HEK293T (cell line): ENCODE results near the gene MMP17.

Experiments
- BHLHE40 ChIP-seq: fragments of 450-650 bp; IDR thresholded peaks from 2 replicates; pipeline ENCODE4 v1.6.1; 2016; ENCODE audit warnings: mild to moderate bottlenecking, moderate library complexity, borderline replicate concordance
- FOXA1 ChIP-seq: fragments of 450-650 bp; IDR thresholded peaks from 2 replicates; pipeline ENCODE4 v1.6.1; 2016; ENCODE audit warnings: mild to moderate bottlenecking
- FOXM1 ChIP-seq: fragments of 450-650 bp; IDR thresholded peaks from 2 replicates; pipeline ENCODE4 v1.6.1; 2017; ENCODE audit warnings: mild to moderate bottlenecking, borderline replicate concordance
- NFRKB ChIP-seq: fragments of 450-650 bp; IDR thresholded peaks from 2 replicates; pipeline ENCODE4 v1.6.1; 2016; ENCODE audit warnings: mild to moderate bottlenecking, moderate library complexity
- TARDBP ChIP-seq: fragments of 450-650 bp; IDR thresholded peaks from 2 replicates; pipeline ENCODE4 v1.6.1; 2016
- ZNF384 ChIP-seq: fragments of 450-650 bp; IDR thresholded peaks from 2 replicates; pipeline ENCODE4 v1.6.1; 2016

GRCh38 chr12:131852551-131853299 lies 24.5 kb downstream of the MMP17 start:
- TF ChIP-seq TARDBP = no peak
- no peak for TF ChIP-seq FOXM1
- no peak for TF ChIP-seq ZNF384
- TF ChIP-seq FOXA1 = no peak
- TF ChIP-seq BHLHE40 = no peak
- no peak for TF ChIP-seq NFRKB
